GM19438 (cell line): ENCODE data around the gene ELAPOR1.

Experiments
- ATAC-seq: cut with Tn5 transposase; IDR thresholded peaks from one replicate; pipeline ENCODE4 v1.9.1; 2021; ENCODE audit warnings: low read depth; ENCODE audit not compliant: unreplicated experiment

ELAPOR1 gene

GRCh38 chr1:109094377-109094803 is 19.5 kb upstream of the ELAPOR1 start:
- no peak for ATAC-seq

- no peak for ATAC-seq
Measured at GRCh38 chr1:109094871-109095270, 19.0 kb upstream of the ELAPOR1 start.

- no peak for ATAC-seq
Measured at GRCh38 chr1:109095631-109096030, 18.3 kb upstream of the ELAPOR1 start.

- no peak for ATAC-seq
Measured at GRCh38 chr1:109096120-109096519, 17.8 kb upstream of the ELAPOR1 start.

- ATAC-seq: peak; percentile 94
Measured at GRCh38 chr1:109099938-109100773, 13.8 kb upstream of the ELAPOR1 start.

GRCh38 chr1:109104364-109105151 is 9.4 kb upstream of the ELAPOR1 start:
- no peak for ATAC-seq

GRCh38 chr1:109105881-109106280 is 8.0 kb upstream of the ELAPOR1 start:
- no peak for ATAC-seq

GRCh38 chr1:109107785-109108184 is 6.1 kb upstream of the ELAPOR1 start:
- no peak for ATAC-seq

- ATAC-seq: no peak
Measured at GRCh38 chr1:109109906-109110305, 4.0 kb upstream of the ELAPOR1 start.

- ATAC-seq: no peak
Measured at GRCh38 chr1:109111386-109112055, 2.4 kb upstream of the ELAPOR1 start.

- peak; percentile 49 for ATAC-seq
Measured at GRCh38 chr1:109112056-109112651, 1.8 kb upstream of the ELAPOR1 start.

- ATAC-seq: peak; percentile 58
Measured at GRCh38 chr1:109112652-109113285, 1.1 kb upstream of the ELAPOR1 start.

- no peak for ATAC-seq
Measured at GRCh38 chr1:109114342-109114674, 393 bp downstream of the ELAPOR1 start.

- no peak for ATAC-seq
Measured at GRCh38 chr1:109115685-109116084, 1.8 kb downstream of the ELAPOR1 start.

GRCh38 chr1:109116286-109116685 is 2.4 kb downstream of the ELAPOR1 start:
- no peak for ATAC-seq

- no peak for ATAC-seq
Measured at GRCh38 chr1:109118089-109118488, 4.2 kb downstream of the ELAPOR1 start.

- ATAC-seq: no peak
Measured at GRCh38 chr1:109120356-109120755, 6.4 kb downstream of the ELAPOR1 start.

- ATAC-seq: no peak
Measured at GRCh38 chr1:109131059-109131458, 17.1 kb downstream of the ELAPOR1 start.

GRCh38 chr1:109131800-109132199 is 17.9 kb downstream of the ELAPOR1 start:
- ATAC-seq: no peak

GRCh38 chr1:109133002-109133706 is 19.2 kb downstream of the ELAPOR1 start:
- ATAC-seq: no peak
